ENCODE results near the gene SHD. TPM values are rescaled to one million over a fixed set of nuclear protein-coding genes. Genes with fewer than 3 reads are reported as not detected.

The SHD gene
- total and polyA plus RNA-seq, 9 of the 15 experiments (the other 6 are each of a cell fraction or from before 2014, with no cell fraction given) = 0.05 to 0.62 (median 0.15) TPM; not detected in 5

DNA sequence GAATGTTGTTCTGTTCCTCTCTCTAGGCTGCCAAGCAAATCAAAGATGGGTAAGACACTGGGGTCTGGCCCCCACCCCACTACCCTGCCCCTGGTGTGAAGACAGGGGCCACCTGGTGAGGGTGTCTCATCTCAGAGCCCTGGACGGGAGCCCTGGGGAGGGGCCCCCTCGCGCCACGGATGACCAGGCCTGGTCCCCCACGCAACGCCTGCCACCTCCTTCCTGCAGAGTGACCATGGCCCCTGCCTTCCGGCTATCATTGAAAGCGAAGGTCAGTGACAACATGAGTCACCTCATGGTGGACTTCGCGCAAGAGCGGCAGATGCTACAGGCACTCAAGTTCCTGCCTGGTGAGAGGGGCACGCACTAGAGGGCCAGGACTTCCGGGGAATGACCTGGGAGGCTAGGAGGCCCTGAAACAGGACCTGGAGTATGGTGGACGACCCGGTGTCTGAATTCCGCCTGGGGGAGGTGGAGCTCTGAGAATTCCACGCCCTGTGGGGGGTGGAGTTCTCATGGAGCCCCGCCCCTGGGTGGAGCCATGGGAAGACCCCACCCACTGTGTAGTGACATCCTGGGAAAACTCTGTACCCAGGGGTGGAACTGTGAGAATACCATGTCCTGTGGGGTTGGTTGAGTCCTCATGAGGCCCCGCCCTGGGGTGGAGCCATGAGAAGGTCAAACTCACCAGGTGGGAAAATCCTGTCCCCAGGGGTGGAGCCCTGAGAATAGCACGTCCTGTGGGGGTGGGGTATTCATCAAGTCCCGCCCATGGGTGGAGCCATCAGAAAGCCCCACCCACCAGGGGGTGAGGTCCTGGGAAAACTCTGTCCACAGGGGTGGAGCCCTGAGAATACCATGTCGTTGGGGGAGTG is 31.4 kb downstream of the SHD start (continued):
- TF ChIP-seq ATF1 (CRISPR knock-in tag; IDR thresholded peaks at IDR 0.05) (no peak), ATF1 (tag; IDR thresholded peaks at IDR 0.05) (no peak; the same call in 1 of the 2 replicates), SP2 (IDR thresholded peaks at IDR 0.05; ENCODE audit: extremely low read depth, low read depth, low read length, poor library complexity, severe bottlenecking) (no peak), HNRNPL (IDR thresholded peaks at IDR 0.05; ENCODE audit: low read depth, low read length) (no peak), FOXK2 (conservative IDR thresholded peaks at IDR 0.05 in 1 of 2, IDR thresholded peaks at IDR 0.05 in 1 of 2; ENCODE audit: low read depth in 2 of 2) (peak in 1 of 2 experiments; percentile 14; a peak in 1 of 4 replicates), ZNF263 (CRISPR knock-in tag; IDR thresholded peaks at IDR 0.05; ENCODE audit: borderline replicate concordance) (0 out of 2 replicates have a peak, but pooled peaks have one; percentile 82), NONO (IDR thresholded peaks at IDR 0.05; ENCODE audit: low read depth in 2 of 2, low read length in 1 of 2) (0 out of 4 replicates have a peak, but pooled peaks of 1 of the 2 experiments have one; percentile 15), RBM22 (IDR thresholded peaks at IDR 0.05; ENCODE audit: low read depth, low read length, poor library complexity, severe bottlenecking) (no peak), RBM17 (IDR thresholded peaks at IDR 0.05; ENCODE audit: borderline replicate concordance, low read depth, low read length) (no peak), POLR2B (IDR thresholded peaks at IDR 0.05; ENCODE audit: low read depth, partially characterized antibody) (peak; percentile 84), PHF8 (IDR thresholded peaks at IDR 0.05; ENCODE audit: borderline replicate concordance, low read length) (peak; percentile 82; the same call in 1 of the 2 replicates), FOXP1 (CRISPR knock-in tag; IDR thresholded peaks at IDR 0.05) (peak; percentile 27; the same call in 1 of the 2 replicates), ZNF174 (CRISPR knock-in tag; IDR thresholded peaks at IDR 0.05) (no peak), EZH2 (IDR thresholded peaks at IDR 0.05; ENCODE audit: borderline replicate concordance, low read depth, low read length) (no peak), RFX1 (IDR thresholded peaks at IDR 0.05) (no peak), ZBTB8A (IDR thresholded peaks at IDR 0.05; ENCODE audit: partially characterized antibody) (no peak), RBFOX2 (IDR thresholded peaks at IDR 0.05; ENCODE audit: low read depth, low read length) (peak; percentile 84), MAZ (CRISPR knock-in tag; conservative IDR thresholded peaks at IDR 0.05 in 1 of 2, IDR thresholded peaks at IDR 0.05 in 1 of 2) (peak in 1 of 2 experiments; percentile 45; a peak in 1 of 4 replicates), BHLHE40 (IDR thresholded peaks at IDR 0.05; ENCODE audit: low read length) (no peak)
- TF ChIP-seq, protein P1, sequence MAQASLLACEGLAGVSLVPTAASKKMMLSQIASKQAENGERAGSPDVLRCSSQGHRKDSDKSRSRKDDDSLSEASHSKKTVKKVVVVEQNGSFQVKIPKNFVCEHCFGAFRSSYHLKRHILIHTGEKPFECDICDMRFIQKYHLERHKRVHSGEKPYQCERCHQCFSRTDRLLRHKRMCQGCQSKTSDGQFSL (CRISPR knock-in tag; IDR thresholded peaks at IDR 0.05) = no peak
- TF ChIP-seq, protein P1 (tag; IDR thresholded peaks at IDR 0.05) = no peak
- TF ChIP-seq, protein P2, sequence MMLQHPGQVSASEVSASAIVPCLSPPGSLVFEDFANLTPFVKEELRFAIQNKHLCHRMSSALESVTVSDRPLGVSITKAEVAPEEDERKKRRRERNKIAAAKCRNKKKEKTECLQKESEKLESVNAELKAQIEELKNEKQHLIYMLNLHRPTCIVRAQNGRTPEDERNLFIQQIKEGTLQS (IDR thresholded peaks at IDR 0.05) = peak; percentile 90
- TF ChIP-seq, protein P2 (CRISPR knock-in tag; conservative IDR thresholded peaks at IDR 0.05) = no peak
- TF ChIP-seq, protein P3, sequence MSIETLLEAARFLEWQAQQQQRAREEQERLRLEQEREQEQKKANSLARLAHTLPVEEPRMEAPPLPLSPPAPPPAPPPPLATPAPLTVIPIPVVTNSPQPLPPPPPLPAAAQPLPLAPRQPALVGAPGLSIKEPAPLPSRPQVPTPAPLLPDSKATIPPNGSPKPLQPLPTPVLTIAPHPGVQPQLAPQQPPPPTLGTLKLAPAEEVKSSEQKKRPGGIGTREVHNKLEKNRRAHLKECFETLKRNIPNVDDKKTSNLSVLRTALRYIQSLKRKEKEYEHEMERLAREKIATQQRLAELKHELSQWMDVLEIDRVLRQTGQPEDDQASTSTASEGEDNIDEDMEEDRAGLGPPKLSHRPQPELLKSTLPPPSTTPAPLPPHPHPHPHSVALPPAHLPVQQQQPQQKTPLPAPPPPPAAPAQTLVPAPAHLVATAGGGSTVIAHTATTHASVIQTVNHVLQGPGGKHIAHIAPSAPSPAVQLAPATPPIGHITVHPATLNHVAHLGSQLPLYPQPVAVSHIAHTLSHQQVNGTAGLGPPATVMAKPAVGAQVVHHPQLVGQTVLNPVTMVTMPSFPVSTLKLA (conservative IDR thresholded peaks at IDR 0.05) = peak in 1 of 2 experiments; percentile 66; a peak in 3 of 4 replicates
